HFFc6 (cell line): ENCODE results near the gene CNPY3. TPM values are rescaled to one million over a fixed set of nuclear protein-coding genes. Genes with fewer than 3 reads are reported as not detected.

Experiments used
- DNase-seq: peaks from one replicate; pipeline ENCODE4 v3.0.0-alpha.2; 2018
- H3K27ac Mint-ChIP-seq: 2 replicates; pipeline ENCODE4 v1.8.0; 2020; ENCODE audit warnings: mild to moderate bottlenecking, mixed read lengths
- H3K27me3 Mint-ChIP-seq: 2 replicates; pipeline ENCODE4 v1.8.0; 2021; ENCODE audit warnings: mild to moderate bottlenecking, moderate library complexity, mixed read lengths; ENCODE audit not compliant: insufficient read depth
- H3K36me3 Mint-ChIP-seq: 2 replicates; pipeline ENCODE4 v1.8.0; 2021; ENCODE audit warnings: low read depth, mixed read lengths
- H3K4me1 Mint-ChIP-seq: 2 replicates; pipeline ENCODE4 v1.8.0; 2020; ENCODE audit warnings: low read depth, mixed read lengths
- H3K4me3 Mint-ChIP-seq: 2 replicates; pipeline ENCODE4 v1.8.0; 2020; ENCODE audit warnings: mild to moderate bottlenecking, moderate library complexity, mixed read lengths
- H3K9me3 Mint-ChIP-seq: 2 replicates; pipeline ENCODE4 v1.8.0; 2020; ENCODE audit warnings: mild to moderate bottlenecking, mixed read lengths
- CTCF ChIP-seq: fragments of 200-600 bp; sonication (generic); IDR thresholded peaks from 2 replicates; pipeline ENCODE4 v1.5.0; 2021; ENCODE audit warnings: antibody characterized with exemption, mild to moderate bottlenecking
- total RNA-seq, 6 experiments: library from RNA; stranded (reverse); fragmentation: NEBNext Ultra II Directional; extraction: Animal tissue kit (Norgen Biotek cat#: 25700); gene quantifications; 2 replicates in 1 of 6; 3 replicates in 5 of 6; pipeline ENCODE4 v1.2.3, GENCODE V29; 2021

CNPY3 gene
- total RNA-seq, 6 experiments from 2014 or later: 38.0 to 51.7 (median 42.5) TPM

- Mint-ChIP-seq H3K36me3 (peaks cover 18% of the 10 kb centered on the region), H3K9me3 (no peaks in the 10 kb centered on the region), H3K27me3 (no peaks in the 10 kb centered on the region), H3K4me3 (peak overlapping the region; percentile 92), H3K27ac (peak overlapping the region; percentile 93), H3K4me1 (peaks cover 44% of the 10 kb centered on the region)
- TF ChIP-seq CTCF: no peak
- DNase-seq: peak; percentile 48
These were observed 50.4 kb downstream of the CNPY3 start for GRCh38 chr6:42979523-42980177.

GRCh38 chr6:42981836-42982235 is 52.6 kb downstream of the CNPY3 start:
- H3K4me3 Mint-ChIP-seq: peak overlapping the region; percentile 24
- TF ChIP-seq CTCF: no peak
- H3K9me3 Mint-ChIP-seq: no peaks in the 10 kb centered on the region
- peaks cover 2% of the 10 kb centered on the region; the same call in 1 of the 2 replicates for H3K27me3 Mint-ChIP-seq
- H3K27ac Mint-ChIP-seq: peak overlapping the region; percentile 66
- H3K36me3 Mint-ChIP-seq: peaks cover 16% of the 10 kb centered on the region
- peaks cover 55% of the 10 kb centered on the region for H3K4me1 Mint-ChIP-seq
- no peak for DNase-seq

GRCh38 chr6:42984001-42984923 is 55.0 kb downstream of the CNPY3 start, which contains the start of gene PPP2R5D:
Gene PPP2R5D, plus strand, starts transcription at chr6:42984570. Its CDS starts 108 bp downstream, at chr6:42984678.
- peak within 1 kb of the TSS; percentile 92 for H3K27ac Mint-ChIP-seq
- peak within 1 kb of the TSS; percentile 88 for H3K4me3 Mint-ChIP-seq

GRCh38 chr6:42984924-42985475 is 55.7 kb downstream of the CNPY3 start:
- peaks cover 54% of the 10 kb centered on the region for H3K4me1 Mint-ChIP-seq
- peaks cover 23% of the 10 kb centered on the region for H3K36me3 Mint-ChIP-seq
- TF ChIP-seq CTCF: no peak
- H3K4me3 Mint-ChIP-seq: peak overlapping the region; percentile 88
- H3K27ac Mint-ChIP-seq: peak overlapping the region; percentile 92
- H3K9me3 Mint-ChIP-seq: no peaks in the 10 kb centered on the region
- no peak for DNase-seq
- peaks cover 2% of the 10 kb centered on the region; the same call in 1 of the 2 replicates for H3K27me3 Mint-ChIP-seq

More at GRCh38 chr6:42984001-42984923, 55.0 kb downstream of the CNPY3 start, which contains the start of gene PPP2R5D:
- DNase-seq: peak; percentile 99
- Mint-ChIP-seq H3K27me3 (peaks cover 2% of the 10 kb centered on the region; the same call in 1 of the 2 replicates), H3K4me1 (peaks cover 61% of the 10 kb centered on the region), H3K9me3 (no peaks in the 10 kb centered on the region), H3K36me3 (peaks cover 21% of the 10 kb centered on the region)
- TF ChIP-seq CTCF: no peak
